Activated naive CD8-positive, alpha-beta T cell treated with anti-CD3 and anti-CD28 coated beads, Interleukin-2, amount 50 U/mL, for 16 hours (primary cell): Measurements from ENCODE around the gene CREB3L1.

Source experiments
- DNase-seq: peaks from one replicate; pipeline ENCODE4 v3.0.0-alpha.2; 2020; ENCODE audit warnings: low read depth, low spot score

Gene CREB3L1

DNA sequence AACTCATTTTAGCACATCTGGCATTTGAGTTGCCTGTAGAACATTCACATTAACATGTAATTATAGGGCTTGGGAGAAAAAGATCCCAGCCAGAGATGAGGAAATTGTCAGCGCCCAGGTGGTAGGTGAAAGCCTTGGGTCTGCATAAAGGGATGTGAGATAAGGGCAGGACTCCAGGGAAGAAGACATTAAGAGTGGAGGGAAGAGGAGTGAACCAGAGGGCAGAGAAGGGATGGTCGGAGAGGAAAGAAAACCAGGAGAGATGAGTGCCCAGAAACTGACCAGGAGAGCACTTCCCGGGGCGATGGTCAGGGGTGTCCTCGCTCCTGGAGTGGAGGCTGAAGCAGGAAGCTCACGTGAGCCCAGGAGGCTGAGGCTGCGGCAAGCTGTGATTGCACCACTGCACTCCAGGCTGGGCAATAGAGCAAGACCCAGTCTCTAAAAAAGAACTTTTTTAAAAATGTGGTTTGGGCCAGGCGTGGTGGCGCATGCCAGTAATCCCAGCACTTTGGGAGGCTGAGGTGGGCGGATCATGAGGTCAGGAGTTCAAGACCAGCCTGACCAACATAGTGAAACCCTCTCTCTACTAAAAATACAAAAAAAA lies 49.5 kb downstream of the CREB3L1 start:
- no peak for DNase-seq

DNA sequence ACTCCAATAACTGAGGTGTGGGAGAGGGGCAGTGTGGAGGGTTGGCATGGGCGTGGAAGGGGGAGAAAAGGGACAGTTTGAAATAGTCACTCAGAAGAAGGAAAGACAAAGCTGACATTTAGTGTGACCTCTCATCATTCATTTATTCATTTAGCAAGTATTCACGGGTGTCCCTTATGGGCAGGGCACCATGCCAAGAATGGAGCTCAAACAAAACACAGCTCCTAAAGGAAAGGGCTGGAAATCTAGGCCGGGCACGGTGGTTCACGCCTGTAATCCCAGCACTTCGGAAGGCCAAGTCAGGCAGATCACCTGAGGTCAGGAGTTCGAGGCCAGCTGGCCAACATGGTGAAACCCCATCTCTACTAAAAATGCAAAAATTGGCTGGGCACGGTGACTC lies 50.4 kb downstream of the CREB3L1 start:
- DNase-seq = no peak

DNA sequence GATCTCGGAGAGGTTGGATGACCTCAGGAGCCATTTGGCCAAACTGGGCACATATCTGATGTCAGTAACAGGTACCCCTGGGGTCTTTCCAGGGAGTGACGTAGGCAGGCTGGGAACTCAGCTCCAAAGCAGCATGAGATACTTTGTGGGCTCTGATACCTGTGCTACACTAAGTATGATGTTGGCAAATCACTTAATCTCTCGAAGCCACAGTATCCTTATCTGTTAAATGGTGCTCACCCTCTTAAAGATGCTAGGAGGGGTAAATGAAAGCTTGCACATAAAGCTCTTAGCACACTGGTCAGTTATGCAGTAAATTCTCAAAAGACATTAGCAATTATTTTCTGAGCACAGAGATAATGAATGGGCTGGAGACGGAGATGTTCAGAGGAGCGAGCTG lies 52.7 kb downstream of the CREB3L1 start:
- DNase-seq = no peak

DNA sequence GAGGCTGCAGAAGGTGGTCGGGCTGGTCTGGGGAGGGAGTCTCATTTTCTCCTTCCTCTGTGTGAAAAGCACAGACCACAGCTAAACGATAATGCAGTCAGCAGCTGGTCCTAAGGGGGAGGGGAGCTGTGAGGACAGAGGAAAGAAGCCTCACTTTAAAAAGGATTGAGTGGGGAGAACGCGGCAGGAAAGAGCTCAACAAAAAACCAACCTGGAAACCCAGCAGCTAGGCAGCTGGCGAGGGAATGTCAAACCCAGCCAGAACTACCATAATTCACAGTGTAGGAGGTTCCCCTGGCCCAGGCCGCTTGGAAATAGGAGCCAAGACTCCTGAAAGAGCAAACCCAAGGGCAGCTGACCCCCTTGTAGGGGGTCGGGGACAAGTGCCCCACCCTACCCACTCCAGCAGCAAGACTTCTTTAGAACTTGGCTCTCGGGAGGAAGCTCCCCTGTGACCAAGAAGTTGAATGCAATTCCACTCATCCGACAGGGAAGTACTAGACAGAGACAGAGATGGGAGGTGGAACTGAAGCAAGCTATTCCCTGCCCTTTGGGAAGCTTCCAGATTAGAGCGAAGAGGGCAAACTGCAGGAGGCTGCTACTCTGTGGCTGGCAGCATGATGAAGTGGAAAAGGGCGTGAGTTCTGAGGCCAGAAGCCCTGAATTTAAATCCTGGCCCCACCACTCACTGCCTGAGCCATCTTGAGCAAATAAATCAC lies 53.3 kb downstream of the CREB3L1 start:
- no peak for DNase-seq

DNA sequence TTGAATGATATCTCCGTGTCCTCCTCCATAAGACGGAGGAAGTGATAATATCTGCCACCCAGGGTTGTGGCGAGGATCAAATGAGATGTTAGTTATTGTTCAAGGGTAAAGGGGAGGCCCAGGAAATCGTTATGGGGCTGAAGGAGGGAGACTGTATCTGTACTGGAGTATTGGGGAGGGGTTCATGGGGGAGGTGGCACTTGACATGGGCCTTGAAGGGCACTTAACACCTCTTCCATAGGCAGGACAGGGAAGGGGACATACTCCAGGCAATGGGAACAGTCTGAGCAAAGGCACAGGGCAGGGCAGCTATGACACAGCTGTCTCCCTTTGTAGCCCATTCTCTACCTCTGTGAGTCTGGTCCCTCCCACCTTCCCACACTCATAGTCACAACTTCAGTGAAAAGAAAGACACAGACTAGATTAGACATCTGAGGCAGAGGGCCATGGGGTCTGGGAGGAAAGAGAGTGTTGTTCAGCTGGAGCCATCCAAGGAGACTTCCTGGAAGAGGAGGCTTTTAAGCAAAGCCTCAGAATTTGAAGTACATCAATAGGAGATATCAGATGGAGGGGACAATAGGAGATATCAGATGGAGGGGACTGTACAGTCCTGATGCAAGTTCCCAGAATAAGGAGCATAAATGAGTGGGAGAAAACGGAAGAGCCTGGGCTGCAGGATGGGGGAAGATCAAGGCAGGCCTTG lies 54.0 kb downstream of the CREB3L1 start:
- no peak for DNase-seq

DNA sequence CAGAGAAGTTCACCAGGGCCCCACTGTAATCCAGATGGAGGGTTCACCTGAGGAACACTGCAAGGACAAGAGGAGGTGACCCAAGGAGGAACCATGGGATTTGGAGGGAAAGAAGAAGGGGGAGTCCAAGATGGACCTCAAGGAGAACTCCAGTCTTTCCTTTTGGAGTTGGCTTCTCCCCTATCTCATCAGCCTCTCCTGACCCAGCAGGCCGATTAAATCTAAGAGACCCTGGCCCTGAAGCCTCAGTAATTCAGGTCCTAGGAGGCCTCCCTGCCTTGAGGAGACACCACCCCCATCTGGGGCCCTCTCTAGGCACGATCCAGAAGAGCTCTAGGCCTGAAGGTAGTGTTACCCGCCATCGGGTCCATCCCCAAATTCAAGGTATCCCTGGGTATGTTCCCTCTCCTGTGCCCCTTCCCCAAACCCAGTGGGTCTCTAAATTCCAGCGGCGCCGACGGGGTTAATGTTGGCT lies 54.7 kb downstream of the CREB3L1 start:
- no peak for DNase-seq

DNA sequence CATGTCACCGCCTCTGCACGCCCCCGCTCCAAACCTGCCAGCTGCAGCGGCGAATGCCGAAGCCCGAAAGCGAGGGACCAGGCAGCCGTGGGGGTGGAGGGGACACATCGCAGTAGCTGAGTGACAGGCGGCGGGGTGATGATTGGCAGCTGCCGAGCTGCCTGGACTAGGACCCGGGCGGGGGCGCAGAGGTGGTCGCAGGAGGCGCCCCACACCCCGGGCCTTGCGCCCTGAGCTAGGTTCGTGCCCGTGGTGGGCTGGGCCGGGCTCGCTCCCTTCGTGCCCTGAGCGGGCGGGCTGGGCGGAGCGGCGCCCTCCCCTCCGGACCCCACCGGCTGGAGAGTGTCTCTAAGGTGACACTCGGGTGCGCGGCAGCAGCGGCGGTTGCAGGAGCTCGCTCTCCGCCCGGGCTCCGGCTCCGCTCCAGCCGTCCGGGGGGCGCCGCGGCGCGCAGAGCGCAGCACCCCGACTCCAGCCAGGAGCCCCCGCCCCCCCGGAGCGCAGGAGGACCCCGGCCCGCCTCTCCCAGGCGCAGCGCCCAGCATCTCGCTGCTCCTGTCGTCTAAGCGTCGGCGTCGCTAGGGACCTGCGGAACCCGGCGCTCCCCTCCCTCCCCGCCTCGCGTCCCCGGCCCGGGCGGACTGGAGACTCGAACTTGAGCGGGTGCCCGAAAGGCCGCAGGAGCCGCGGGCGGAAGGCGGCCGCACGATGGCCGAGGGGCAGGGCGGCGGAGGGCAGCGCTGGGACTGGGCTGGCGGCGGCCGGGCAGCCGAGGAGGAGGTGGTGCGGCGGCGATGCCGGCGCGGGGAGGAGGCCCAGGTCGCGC lies 55.3 kb downstream of the CREB3L1 start:
- peak; percentile 35 for DNase-seq

DNA sequence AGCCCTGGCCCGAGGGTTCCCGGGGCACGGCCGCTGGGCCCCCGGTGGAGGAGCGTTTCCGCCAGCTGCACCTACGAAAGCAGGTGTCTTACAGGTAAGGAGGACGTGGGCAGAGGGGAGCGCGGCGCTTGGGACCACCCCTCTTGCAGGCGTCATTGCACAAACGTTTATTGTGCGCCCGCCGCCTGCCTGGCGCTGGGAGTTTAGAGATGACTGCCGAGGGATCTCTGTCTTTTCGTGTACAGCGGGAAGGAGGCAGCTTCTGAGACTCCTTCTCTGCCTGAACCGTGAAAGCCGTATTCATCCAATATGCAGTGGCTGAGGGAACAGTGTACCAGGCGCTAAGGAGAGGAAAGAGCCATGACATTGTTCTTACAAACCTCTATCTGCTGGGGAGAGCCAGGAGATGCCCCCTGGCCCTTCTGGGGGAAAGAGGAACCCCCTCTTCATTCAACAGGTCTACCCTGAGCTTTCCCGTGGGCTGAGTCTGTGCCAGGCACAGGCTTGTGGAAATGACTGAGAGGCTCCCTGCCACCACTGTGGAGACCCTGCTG lies 56.0 kb downstream of the CREB3L1 start:
- DNase-seq = no peak

DNA sequence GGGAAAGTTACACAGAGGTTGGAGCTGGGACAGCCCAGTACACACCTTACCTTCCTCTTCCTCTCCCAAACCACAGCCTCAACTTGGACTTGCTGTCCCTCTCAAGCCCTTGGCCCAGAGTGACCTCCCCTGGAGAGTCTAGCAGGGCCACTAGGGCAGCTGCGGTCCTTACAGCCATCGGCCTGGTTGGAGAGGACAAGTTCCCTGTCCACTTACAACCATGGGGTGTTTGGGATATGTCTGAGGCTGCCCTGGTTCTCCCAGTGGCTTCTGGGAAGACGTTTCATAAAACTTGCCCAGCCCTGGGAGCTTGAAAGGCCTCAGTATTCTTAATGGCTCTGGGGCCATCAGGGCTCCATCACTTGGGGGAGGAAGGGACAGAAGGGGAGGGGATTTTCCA lies 56.7 kb downstream of the CREB3L1 start:
- no peak for DNase-seq

DNA sequence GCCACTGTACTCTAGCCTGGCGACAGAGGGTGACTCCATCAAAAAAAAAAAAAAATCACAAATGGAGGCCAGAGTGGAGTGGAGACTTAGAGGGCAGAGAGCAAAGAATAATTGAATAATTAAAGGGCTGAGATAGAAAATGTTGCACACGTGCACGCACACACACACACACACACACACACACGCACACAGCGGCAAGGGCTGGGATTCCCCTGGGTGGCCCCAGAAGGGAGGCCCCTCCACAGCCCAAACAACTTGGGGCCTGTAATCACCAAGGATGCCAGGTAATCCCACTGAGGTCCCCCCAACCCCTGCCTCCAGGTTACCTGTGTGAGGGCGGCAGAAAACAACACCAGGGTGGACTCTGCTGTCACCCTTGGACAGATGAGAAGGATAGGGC lies 57.8 kb downstream of the CREB3L1 start:
- DNase-seq = no peak

DNA sequence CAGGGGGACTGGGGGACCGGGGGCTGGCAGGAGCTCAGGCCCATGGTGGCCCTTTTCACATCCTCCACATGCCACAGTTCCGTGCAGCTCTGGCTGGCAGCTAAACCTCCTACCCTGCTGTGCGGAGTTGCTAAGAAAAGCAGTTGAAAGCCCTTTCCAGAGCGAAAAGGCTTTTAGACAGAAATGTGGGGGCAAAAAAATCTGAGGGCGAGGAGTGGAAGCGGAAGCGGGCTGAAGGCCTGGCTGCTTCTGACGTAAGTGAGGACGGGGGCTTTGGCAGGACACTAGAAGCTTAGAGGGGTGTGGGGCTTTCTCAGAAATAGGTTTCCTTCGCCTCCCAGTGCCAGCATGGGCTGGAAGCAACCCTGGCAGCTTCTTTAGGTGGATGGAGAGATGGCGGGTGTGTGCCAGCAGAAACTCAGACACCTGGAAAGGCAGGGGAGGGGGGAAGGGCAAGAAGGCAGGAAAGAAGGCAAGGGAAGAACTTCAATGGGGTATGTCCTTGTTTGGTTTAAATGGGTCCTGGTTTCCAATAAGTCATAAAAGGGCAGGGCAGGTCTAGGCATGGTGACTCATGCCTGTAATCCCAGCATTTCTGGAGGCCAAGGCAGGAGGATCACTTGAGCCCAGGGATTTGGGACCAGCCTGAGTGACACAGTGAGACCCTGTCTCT lies 58.6 kb downstream of the CREB3L1 start:
- no peak for DNase-seq

DNA sequence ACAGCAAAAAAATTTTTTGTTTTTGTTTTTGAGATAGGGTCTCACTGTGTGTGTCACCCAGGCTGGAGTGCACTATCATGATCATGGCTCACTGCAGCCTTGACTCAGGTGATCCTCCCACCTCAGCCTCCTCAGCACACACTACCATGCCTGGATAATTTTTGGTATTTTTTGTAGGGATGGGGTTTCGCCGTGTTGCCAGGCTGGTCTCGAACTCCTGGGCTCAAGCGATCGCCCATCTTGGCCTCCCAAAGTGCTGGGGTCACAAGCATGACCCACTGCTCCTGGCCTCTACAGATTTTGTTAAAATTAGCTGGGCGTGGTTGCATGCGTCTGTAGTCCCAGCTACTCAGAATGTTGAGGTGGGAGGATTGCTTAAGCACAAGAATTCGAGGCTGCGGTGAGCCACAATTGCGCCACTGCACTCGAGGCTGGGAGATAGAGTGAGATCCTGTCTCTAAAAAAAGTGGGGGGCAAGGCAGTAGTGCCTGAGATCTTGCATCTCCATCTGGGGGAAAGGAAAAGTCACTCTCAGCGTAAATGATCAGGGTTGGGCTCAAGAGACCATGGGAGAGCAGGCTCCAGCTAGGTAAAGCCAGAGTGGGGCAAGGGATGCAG lies 59.2 kb downstream of the CREB3L1 start:
- no peak for DNase-seq

DNA sequence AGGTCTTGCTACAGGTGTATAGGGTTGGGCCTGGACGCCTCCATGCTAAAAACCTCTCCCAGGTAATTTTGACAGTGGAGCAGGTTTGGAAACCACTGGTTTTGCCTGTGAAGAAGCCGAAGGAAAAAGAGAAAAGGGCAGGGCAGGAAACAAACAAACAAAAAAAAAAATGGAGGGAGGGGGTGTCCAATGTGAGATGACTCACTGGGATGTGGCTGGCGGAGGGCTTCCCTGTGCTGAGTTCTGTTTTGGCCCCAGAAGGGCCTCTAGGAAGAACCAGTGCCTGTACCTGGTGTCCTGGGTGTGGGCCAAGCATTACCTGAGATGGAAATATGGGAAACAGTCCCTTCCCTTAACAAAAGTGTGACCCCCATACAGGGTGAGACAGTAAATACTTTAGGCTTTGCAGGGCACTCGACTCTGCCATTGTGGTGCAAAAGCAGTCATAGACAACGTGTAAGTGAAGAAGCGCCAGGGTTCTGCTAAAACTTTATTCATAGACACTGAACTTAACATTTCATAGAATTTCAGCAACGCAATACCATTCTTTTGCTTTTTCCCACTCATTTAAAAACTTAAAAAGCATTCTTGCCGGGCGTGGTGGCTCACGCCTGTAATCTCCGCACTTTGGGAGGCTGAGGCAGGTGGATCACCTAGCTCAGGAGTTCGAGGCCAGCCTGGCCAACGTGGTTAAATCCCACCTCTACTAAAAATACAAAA lies 60.3 kb downstream of the CREB3L1 start:
- no peak for DNase-seq

DNA sequence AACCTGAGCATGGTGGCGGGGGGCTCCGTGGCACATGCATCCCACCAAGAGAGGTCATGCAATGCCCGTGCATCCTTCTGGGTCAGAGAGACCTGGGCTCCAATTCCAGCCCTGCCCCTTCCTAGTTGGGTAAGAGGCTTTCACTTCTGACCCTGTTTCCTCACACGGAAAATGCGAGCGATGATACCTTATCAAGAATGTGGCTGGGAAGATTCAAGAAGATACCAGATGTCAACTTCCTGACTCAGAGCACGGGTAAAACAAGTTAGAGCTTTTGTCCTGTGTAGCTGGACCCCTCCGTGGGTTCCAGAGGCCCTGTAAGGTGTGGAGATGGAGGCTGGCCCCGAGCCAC lies 61.1 kb downstream of the CREB3L1 start:
- DNase-seq = no peak

DNA sequence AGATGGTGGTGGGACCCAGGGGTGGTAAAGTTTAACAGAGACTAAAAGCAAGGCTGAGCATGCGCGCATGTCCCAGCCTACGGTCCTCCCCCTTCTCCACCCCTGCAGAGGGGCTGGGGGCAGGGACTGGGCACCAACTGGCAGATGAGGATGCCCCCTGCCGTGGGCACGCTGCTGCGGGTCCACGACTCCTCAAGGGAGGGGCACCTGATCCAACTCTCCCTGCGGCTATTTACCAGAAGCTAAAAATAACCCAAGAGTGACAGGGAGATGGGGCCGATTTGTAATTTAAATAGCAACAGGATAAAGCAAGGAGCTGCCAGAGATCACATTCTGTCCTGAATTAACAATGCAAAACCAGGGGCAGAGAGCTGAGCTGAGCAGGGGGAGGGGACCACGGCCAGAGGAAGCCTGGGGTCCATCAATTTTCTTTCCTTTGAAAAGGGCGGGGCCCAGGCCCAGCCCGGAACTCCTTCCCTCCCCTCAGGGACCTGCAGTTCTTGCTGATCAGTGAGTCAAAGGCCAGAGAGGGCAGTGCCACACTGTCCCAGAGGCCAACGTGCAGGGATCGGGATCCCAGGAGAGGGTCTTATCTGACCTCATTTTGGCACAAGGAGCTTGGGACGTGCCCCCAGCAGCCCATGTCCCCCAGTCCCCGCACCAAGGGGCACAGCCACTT lies 61.7 kb downstream of the CREB3L1 start:
- DNase-seq = no peak

DNA sequence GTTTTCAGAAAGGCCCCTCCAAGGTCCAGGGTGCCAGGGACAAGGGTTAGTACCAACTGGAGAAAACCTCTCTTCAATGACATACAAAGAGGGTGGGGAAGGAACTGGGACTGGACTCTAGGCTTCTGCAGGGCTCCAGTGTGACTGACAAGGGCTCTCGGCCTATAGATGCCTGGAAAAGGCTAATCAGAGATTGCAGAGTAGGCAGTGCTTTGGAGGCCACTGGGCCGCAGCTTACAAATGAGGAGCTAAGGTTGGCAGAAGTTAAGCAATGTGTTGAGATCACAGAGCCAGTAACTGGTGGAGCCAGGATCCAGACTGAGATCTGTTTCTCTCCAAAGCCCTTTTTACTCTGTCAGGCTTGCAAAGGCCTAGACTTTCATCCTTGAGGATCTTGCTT lies 62.4 kb downstream of the CREB3L1 start:
- DNase-seq = no peak

DNA sequence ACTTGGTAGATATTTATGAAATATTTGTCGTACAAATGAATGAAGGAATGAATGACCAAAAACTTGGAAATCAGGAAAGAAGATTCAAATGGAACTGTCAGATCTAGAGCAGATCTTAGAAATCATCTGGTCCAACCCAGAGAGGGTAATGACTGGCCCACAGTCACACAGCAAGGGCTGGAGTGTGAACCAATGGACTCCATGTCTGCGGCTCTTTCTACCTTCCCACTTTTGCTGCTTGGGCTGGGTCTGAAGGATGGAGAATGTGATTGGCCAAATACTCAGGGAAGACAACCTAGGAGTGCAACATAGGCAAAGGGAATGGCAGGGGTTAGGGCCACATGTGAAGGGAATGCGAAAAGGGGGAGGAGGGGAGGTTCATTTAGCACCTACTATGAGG lies 64.0 kb downstream of the CREB3L1 start:
- no peak for DNase-seq

DNA sequence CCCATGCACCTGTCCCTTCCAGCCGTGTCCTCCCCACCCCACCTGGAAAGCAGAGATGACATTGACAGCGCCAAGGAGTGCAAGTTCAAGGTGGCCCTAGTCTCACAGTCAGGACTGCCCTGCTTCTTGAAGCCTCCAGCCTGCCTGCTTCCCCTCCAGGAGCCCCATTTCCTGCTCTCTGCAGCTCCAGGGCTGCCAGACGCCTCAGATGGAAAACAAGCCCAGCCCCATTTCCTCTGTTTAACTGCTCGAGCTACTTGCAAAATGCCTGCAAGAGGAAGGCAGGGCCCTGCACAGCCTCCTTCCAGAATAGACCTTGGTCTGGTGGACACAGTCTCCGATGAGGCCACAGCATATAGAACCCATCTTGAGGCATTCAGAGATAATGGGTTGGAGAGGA lies 64.8 kb downstream of the CREB3L1 start:
- DNase-seq = no peak

DNA sequence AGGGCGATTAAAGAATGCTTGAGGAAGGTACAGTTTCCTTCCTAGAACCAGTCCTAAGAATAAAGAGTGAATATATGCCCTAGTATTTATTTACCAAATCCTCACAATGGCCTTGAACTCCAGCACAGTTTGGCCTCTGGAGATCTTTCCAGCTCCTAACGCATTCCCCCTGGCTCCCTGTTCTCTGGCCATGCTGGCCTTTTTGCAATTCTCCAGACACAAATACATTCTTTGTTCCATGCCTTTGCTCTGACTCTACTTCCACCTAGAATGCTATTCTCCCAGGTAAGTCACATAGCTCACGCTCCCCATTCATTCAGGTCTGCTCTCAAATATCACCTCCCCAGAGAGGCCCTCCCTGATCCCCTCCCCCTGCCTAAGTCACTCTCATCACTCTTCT lies 66.1 kb downstream of the CREB3L1 start:
- DNase-seq = no peak
